ENCODE data around the gene SNCAIP.
"Not testable (repeated sequence)": the region's sequence is repeated elsewhere in the genome, so short reads cannot be mapped to it uniquely, and the experiment has no call there.

The SNCAIP gene

GRCh38 chr5:122470365-122470764 lies 158.3 kb downstream of the SNCAIP start:
- DNase-seq: no peak

- no peak for DNase-seq
These were observed 159.2 kb downstream of the SNCAIP start for GRCh38 chr5:122471031-122471751.

- no peak for DNase-seq
These were observed 159.7 kb downstream of the SNCAIP start for GRCh38 chr5:122471752-122472061.

- DNase-seq: no peak
These were observed 161.3 kb downstream of the SNCAIP start for GRCh38 chr5:122473138-122473843.

- DNase-seq: no peak
These were observed 161.9 kb downstream of the SNCAIP start for GRCh38 chr5:122473941-122474340.

- DNase-seq: no peak
These were observed 166.9 kb downstream of the SNCAIP start for GRCh38 chr5:122478741-122479442.

- DNase-seq: no peak
These were observed 168.1 kb downstream of the SNCAIP start for GRCh38 chr5:122480146-122480545.

GRCh38 chr5:122484103-122484502 lies 172.1 kb downstream of the SNCAIP start:
- no peak for DNase-seq

GRCh38 chr5:122485226-122485625 lies 173.2 kb downstream of the SNCAIP start:
- DNase-seq: no peak

- DNase-seq: not testable (repeated sequence)
These were observed 174.6 kb downstream of the SNCAIP start for GRCh38 chr5:122486616-122487015.

- no peak for DNase-seq
These were observed 178.7 kb downstream of the SNCAIP start for GRCh38 chr5:122490718-122491117.

GRCh38 chr5:122492675-122493074 lies 180.6 kb downstream of the SNCAIP start:
- DNase-seq: no peak

GRCh38 chr5:122493091-122494021 lies 181.3 kb downstream of the SNCAIP start:
- no peak for DNase-seq

- no peak for DNase-seq
These were observed 182.1 kb downstream of the SNCAIP start for GRCh38 chr5:122494109-122494508.

GRCh38 chr5:122498163-122498562 lies 186.1 kb downstream of the SNCAIP start:
- DNase-seq: no peak

- no peak for DNase-seq
These were observed 187.5 kb downstream of the SNCAIP start for GRCh38 chr5:122499585-122499984.

- DNase-seq: no peak
These were observed 188.4 kb downstream of the SNCAIP start for GRCh38 chr5:122500245-122501088.

GRCh38 chr5:122501089-122501435 lies 189.0 kb downstream of the SNCAIP start:
- DNase-seq: no peak

GRCh38 chr5:122507045-122507444 lies 195.0 kb downstream of the SNCAIP start:
- no peak for DNase-seq

- DNase-seq: no peak
These were observed 195.5 kb downstream of the SNCAIP start for GRCh38 chr5:122507581-122507980.

- no peak for DNase-seq
These were observed 196.6 kb downstream of the SNCAIP start for GRCh38 chr5:122508623-122509022.

All from activated CD4-positive, CD25-positive, alpha-beta regulatory T cell treated with anti-CD3 and anti-CD28 coated beads, Interleukin-2, amount 50 U/mL, for 72 hours (primary cell).